ENCODE measurements around the gene SULF2.

SULF2 gene

DNA sequence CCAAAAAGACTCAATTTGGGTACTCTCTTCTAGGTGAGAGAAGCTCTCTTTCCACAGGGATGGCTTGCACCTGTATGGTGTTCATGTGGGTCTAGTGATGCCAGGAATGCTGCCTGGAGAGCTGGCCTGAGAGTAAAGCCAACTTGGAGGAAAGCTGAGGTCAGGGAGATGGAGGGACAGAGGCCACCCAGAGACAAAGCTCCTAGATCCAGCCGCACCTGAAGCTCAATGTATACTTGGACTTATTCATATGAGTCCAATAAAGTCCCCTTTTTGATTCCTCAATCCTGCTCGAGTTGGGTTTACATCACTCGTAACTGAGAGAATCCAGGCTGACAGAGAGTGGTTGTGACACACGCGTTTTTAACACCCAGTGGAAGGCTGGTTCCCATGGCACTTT, 33.8 kb downstream of the SULF2 start:
- no peaks in the 10 kb centered on the region; the same call in 1 of the 2 replicates for H3K36me3 ChIP-seq (ENCODE audit: insufficient read depth, low read length)
- no peak overlapping the region for H3K9ac ChIP-seq (ENCODE audit: low read depth, low read length)
- no peaks in the 10 kb centered on the region for H3K9me3 ChIP-seq (ENCODE audit: control insufficient read depth, insufficient read depth, low read length)
- H3K4me1 ChIP-seq (ENCODE audit: insufficient read depth, low read length) = no peaks in the 10 kb centered on the region

GRCh38 chr20:47749339-47749738, 35.9 kb downstream of the SULF2 start:
- no peaks in the 10 kb centered on the region for H3K9me3 ChIP-seq (ENCODE audit: control insufficient read depth, insufficient read depth, low read length)
- no peaks in the 10 kb centered on the region for H3K4me1 ChIP-seq (ENCODE audit: insufficient read depth, low read length)
- H3K9ac ChIP-seq (ENCODE audit: low read depth, low read length) = no peak overlapping the region
- H3K36me3 ChIP-seq (ENCODE audit: insufficient read depth, low read length) = no peaks in the 10 kb centered on the region

DNA sequence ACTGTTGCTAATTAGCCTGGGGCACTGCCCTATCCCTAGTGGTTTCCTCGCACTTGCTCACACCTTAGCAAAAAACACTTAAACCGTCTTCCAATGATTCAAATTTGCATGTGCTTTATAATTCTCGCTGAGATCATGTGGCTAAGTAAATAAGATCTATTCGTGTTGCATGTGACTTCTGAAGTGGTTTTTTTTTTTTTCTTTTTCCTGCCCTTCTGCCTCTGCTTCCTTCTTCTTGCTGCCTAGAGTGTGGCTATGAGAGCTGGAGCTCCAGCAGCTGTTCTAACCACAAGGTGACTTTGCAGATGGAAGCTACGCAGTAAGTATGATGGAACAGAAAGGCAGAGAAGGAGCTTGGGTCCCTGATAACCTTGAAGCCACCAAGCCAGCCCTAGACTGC, 36.5 kb downstream of the SULF2 start:
- no peak overlapping the region for H3K9ac ChIP-seq (ENCODE audit: low read depth, low read length)
- no peaks in the 10 kb centered on the region for H3K9me3 ChIP-seq (ENCODE audit: control insufficient read depth, insufficient read depth, low read length)
- H3K4me1 ChIP-seq (ENCODE audit: insufficient read depth, low read length) = no peaks in the 10 kb centered on the region
- H3K36me3 ChIP-seq (ENCODE audit: insufficient read depth, low read length) = no peaks in the 10 kb centered on the region

DNA sequence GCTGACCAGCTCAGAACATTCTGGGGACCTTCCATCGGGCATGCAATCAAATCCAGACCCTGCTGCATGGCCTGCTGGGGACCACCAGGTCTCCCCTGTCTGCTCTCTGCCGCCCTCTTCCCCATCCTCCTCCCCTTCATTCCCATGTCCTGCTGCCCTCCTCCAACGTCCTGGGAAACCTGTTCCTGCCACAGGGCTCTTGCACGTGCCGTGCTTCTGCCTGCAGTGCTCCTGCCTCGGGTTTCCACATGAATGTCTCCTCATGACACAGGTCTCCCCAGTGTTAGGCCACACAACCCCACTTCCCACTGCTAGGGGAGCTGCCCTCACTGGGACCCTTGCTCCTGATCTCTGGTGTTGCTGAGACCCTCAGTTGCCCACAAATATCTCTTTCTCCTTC, 37.2 kb downstream of the SULF2 start:
- no peaks in the 10 kb centered on the region for H3K36me3 ChIP-seq (ENCODE audit: insufficient read depth, low read length)
- no peaks in the 10 kb centered on the region for H3K9me3 ChIP-seq (ENCODE audit: control insufficient read depth, insufficient read depth, low read length)
- no peaks in the 10 kb centered on the region for H3K4me1 ChIP-seq (ENCODE audit: insufficient read depth, low read length)
- no peak overlapping the region for H3K9ac ChIP-seq (ENCODE audit: low read depth, low read length)

DNA sequence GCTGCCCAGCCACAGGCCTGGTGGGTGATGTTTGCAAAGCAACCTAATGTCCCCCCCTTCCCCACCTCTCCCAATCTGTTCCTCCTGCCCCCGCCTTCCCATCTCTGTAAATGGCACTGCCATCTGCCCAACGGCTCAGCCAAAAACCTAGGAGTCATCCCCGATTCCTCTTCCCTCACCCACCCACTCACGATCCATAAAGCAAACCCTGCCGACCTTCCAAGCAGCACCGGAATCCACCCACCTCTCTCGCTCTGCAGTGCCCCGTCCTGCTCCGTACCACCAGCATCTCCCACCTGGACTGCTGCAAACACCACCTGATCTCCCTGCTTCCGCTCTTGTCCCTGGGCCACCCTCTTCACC, 37.6 kb downstream of the SULF2 start:
- Histone ChIP-seq H3K4me1 (ENCODE audit: insufficient read depth, low read length) (no peaks in the 10 kb centered on the region), H3K9me3 (ENCODE audit: control insufficient read depth, insufficient read depth, low read length) (no peaks in the 10 kb centered on the region), H3K36me3 (ENCODE audit: insufficient read depth, low read length) (no peaks in the 10 kb centered on the region), H3K9ac (ENCODE audit: low read depth, low read length) (no peak overlapping the region)

- Histone ChIP-seq H3K4me1 (ENCODE audit: insufficient read depth, low read length) (no peaks in the 10 kb centered on the region), H3K9me3 (ENCODE audit: control insufficient read depth, insufficient read depth, low read length) (no peaks in the 10 kb centered on the region), H3K9ac (ENCODE audit: low read depth, low read length) (no peak overlapping the region), H3K36me3 (ENCODE audit: insufficient read depth, low read length) (no peaks in the 10 kb centered on the region)
These were observed 40.5 kb downstream of the SULF2 start for GRCh38 chr20:47744803-47745202.

DNA sequence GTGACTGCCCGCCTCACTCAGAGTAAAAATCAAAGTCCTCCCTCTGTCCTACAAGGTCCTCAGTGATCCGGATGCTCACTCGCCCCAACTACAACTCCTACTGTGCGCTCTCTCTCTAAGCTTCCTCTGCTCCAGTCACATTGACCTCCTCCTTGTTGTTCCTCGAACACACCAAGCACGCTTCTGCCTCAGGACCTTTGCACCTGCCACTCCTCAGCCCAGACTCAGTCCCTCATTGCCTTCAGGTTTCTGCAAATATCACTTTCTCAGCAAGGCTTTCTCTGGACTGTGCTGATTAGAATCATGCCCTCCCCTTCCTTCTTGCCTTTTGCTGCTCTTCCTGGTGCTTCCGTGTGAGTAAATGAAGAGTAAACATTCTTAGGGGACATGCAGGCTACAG, 41.6 kb downstream of the SULF2 start:
- no peaks in the 10 kb centered on the region for H3K36me3 ChIP-seq (ENCODE audit: insufficient read depth, low read length)
- no peaks in the 10 kb centered on the region for H3K9me3 ChIP-seq (ENCODE audit: control insufficient read depth, insufficient read depth, low read length)
- H3K4me1 ChIP-seq (ENCODE audit: insufficient read depth, low read length) = no peaks in the 10 kb centered on the region
- H3K9ac ChIP-seq (ENCODE audit: low read depth, low read length) = no peak overlapping the region

DNA sequence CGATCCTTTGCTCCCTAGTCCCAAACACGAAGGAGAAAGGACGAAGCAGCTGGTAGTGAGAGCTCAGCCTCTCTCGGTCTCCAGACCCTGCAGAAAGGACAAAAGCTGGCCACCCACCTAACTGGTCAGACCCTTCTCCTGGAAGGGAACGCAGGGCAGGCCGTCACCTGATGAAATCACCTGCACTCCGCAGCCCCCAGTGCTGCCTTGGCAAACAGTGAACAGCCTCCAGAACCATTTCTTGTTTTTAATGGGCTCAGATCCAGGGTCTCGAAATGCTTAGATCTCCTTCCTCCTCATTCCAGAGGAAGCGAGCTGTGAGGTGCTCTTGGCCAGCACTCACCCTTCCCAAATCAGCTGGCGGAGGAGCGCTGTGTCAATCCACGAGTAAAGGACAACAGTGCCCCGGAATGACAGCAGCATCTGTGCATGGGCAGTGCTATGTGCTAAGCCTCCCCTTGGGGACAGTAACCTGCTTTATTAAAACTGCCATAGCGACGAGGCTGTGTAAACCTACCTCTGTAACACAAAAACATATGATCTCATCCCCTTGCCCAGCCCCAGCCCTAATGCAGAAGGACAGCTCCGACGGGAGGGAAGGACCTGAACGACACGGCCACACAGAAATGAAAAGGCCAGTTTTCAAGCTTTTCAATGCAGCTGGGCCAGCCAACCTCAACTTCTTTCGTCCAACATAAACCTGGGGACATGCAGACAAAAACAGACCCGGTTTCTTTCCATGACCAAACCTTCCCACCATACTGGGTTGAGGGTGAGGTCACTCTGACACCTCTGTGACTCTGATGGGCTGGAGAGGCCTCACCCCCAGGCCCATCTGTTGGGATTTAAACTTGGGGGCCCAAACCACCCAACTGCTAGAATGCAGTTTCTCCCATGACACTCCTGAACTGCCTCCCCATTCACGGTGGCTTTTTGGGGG, 43.3 kb downstream of the SULF2 start:
- Histone ChIP-seq H3K9me3 (ENCODE audit: control insufficient read depth, insufficient read depth, low read length) (no peaks in the 10 kb centered on the region), H3K4me1 (ENCODE audit: insufficient read depth, low read length) (no peaks in the 10 kb centered on the region)

DNA sequence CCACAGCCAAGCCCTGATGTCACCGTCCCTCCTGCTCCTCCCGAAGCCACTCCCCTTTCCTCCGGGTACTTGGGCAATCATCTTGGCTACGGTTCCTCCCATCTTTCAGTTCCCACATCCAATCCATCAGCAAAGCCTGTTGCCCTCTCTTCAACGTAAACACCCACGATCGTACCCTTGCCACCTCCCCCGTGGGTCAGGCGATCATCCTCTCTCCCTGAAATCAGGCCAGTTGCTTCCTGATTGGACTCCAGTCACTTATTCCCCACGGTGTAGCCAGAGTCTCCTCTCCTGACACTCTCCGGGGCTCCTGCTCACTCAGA, 44.5 kb downstream of the SULF2 start:
- no peaks in the 10 kb centered on the region for H3K36me3 ChIP-seq (ENCODE audit: insufficient read depth, low read length)
- no peaks in the 10 kb centered on the region for H3K9me3 ChIP-seq (ENCODE audit: control insufficient read depth, insufficient read depth, low read length)
- no peaks in the 10 kb centered on the region for H3K4me1 ChIP-seq (ENCODE audit: insufficient read depth, low read length)
- H3K9ac ChIP-seq (ENCODE audit: low read depth, low read length) = no peak overlapping the region

More for the DNA sequence above, 43.3 kb downstream of the SULF2 start:
- Histone ChIP-seq H3K36me3 (ENCODE audit: insufficient read depth, low read length) (no peaks in the 10 kb centered on the region), H3K9ac (ENCODE audit: low read depth, low read length) (no peak overlapping the region)

- no peaks in the 10 kb centered on the region for H3K9me3 ChIP-seq (ENCODE audit: control insufficient read depth, insufficient read depth, low read length)
- H3K9ac ChIP-seq (ENCODE audit: low read depth, low read length) = no peak overlapping the region
- H3K4me1 ChIP-seq (ENCODE audit: insufficient read depth, low read length) = no peaks in the 10 kb centered on the region
- H3K36me3 ChIP-seq (ENCODE audit: insufficient read depth, low read length) = no peaks in the 10 kb centered on the region
These were observed 45.0 kb downstream of the SULF2 start for GRCh38 chr20:47740121-47740861.

DNA sequence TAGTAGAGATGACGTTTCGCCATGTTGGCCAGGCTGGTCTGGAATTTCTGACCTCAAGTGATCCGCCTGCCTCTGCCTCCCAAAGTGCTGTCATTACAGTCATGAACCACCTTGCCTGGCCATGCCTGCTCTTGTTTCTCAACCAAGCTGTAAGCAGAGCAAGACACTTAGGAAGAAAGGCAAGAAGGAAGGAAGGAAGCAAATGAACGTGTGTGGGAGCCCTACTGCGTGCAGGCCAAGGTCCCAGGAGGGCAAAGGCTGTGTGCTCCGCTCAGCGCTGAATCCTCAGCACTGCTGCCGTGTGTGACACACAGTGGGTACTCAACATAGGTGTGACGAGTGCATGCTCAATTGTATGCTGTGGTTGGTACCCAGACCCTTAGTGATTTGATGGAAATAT, 47.4 kb downstream of the SULF2 start:
- no peak overlapping the region for H3K9ac ChIP-seq (ENCODE audit: low read depth, low read length)
- no peaks in the 10 kb centered on the region for H3K36me3 ChIP-seq (ENCODE audit: insufficient read depth, low read length)
- no peaks in the 10 kb centered on the region for H3K4me1 ChIP-seq (ENCODE audit: insufficient read depth, low read length)
- H3K9me3 ChIP-seq (ENCODE audit: control insufficient read depth, insufficient read depth, low read length) = no peaks in the 10 kb centered on the region

DNA sequence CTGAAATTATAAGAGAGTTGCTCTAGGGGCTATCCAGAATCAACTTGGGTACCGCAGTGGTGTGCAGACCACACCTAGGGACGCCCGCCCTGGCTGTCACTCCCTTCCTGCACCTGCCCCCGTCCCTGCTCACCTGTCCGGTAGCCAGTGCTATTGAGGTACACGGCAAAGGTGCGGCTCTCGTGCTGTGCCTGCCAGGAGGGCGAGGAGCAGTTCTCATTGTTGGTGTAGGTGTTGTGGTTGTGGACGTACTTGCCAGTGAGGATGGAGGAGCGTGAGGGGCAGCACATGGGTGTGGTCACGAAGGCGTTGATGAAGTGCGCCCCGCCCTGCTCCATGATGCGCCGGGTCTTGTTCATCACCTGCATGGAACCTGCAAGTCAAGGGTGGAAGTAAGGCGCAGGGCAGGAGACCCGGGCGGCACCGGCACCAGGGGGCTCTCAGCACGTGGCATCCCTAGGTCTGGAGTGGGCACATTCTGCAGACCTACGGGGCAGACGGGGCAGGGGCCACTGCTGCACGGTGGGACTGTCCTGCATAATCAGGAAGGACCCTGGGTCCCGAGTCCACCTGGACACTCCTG, 48.6 kb downstream of the SULF2 start:
- H3K9ac ChIP-seq (ENCODE audit: low read depth, low read length) = no peak overlapping the region
- H3K36me3 ChIP-seq (ENCODE audit: insufficient read depth, low read length) = no peaks in the 10 kb centered on the region; the same call in 1 of the 2 replicates
- H3K9me3 ChIP-seq (ENCODE audit: control insufficient read depth, insufficient read depth, low read length) = no peaks in the 10 kb centered on the region
- H3K4me1 ChIP-seq (ENCODE audit: insufficient read depth, low read length) = no peaks in the 10 kb centered on the region

GRCh38 chr20:47735412-47736400, 49.6 kb downstream of the SULF2 start:
- no peaks in the 10 kb centered on the region; the same call in 1 of the 2 replicates for H3K36me3 ChIP-seq (ENCODE audit: insufficient read depth, low read length)
- no peaks in the 10 kb centered on the region for H3K9me3 ChIP-seq (ENCODE audit: control insufficient read depth, insufficient read depth, low read length)
- no peak overlapping the region for H3K9ac ChIP-seq (ENCODE audit: low read depth, low read length)
- H3K4me1 ChIP-seq (ENCODE audit: insufficient read depth, low read length) = no peaks in the 10 kb centered on the region

GRCh38 chr20:47734870-47735269, 50.4 kb downstream of the SULF2 start:
- Histone ChIP-seq H3K9me3 (ENCODE audit: control insufficient read depth, insufficient read depth, low read length) (no peaks in the 10 kb centered on the region), H3K36me3 (ENCODE audit: insufficient read depth, low read length) (no peaks in the 10 kb centered on the region; the same call in 1 of the 2 replicates), H3K9ac (ENCODE audit: low read depth, low read length) (no peak overlapping the region), H3K4me1 (ENCODE audit: insufficient read depth, low read length) (no peaks in the 10 kb centered on the region)
